OCI-LY7 (cell line): Measurements from ENCODE around the gene ST8SIA5. TPM values are rescaled to one million over a fixed set of nuclear protein-coding genes. Genes with fewer than 3 reads are reported as not detected.

ENCODE experiments used
- BruUV-seq: library from RNA; stranded (reverse); fragments of 400-500 nt; replicated peaks from 2 replicates; lab custom pipeline; 2021; lab: Mats Ljungman, UMichigan
- CTCF ChIA-PET: fragments of 300-600 bp; sonication (Branson Sonifier 250); formaldehyde crosslinking; loops from one replicate; lab custom pipeline; 2022; ENCODE audit warnings: antibody characterized with exemption; ENCODE audit not compliant: unreplicated experiment; lab: Charles Lee
- POLR2A ChIA-PET: fragments of 300-600 bp; sonication (Branson Sonifier 250); formaldehyde crosslinking; loops from one replicate; lab custom pipeline; 2022; ENCODE audit warnings: antibody characterized with exemption; lab: Charles Lee
- DNase-seq: peaks from one replicate; pipeline ENCODE4 v3.0.0-alpha.2; 2015; ENCODE audit warnings: low spot score
- H2AFZ ChIP-seq: fragments of 200-600 bp; sonication (generic), shearing (Covaris generic); 2 replicates; pipeline ENCODE4 v1.6.1; 2014; ENCODE audit warnings: mild to moderate bottlenecking, antibody characterized with exemption, low read length, moderate library complexity
- H3K27ac ChIP-seq: fragments of 200-600 bp; sonication (generic); 2 replicates; pipeline ENCODE4 v1.5.1; 2014; ENCODE audit warnings: mixed run types, low read depth, mild to moderate bottlenecking, moderate library complexity, low read length, inconsistent platforms; ENCODE audit not compliant: poor library complexity, severe bottlenecking
- H3K36me3 ChIP-seq: fragments of 200-600 bp; sonication (generic); 2 replicates; pipeline ENCODE4 v1.6.1; 2014; ENCODE audit warnings: mild to moderate bottlenecking, antibody characterized with exemption, low read length, moderate library complexity, mixed read lengths; ENCODE audit not compliant: insufficient read depth
- H3K4me1 ChIP-seq: fragments of 200-600 bp; sonication (generic); 2 replicates; pipeline ENCODE4 v1.5.1; 2014; ENCODE audit warnings: mild to moderate bottlenecking, low read length; ENCODE audit not compliant: insufficient read depth, poor library complexity, severe bottlenecking
- H3K4me2 ChIP-seq: fragments of 200-600 bp; sonication (generic); 2 replicates; pipeline ENCODE4 v1.6.1; 2014; ENCODE audit warnings: mild to moderate bottlenecking, low read length
- H3K4me3 ChIP-seq: fragments of 200-600 bp; sonication (generic); 2 replicates; pipeline ENCODE4 v1.5.1; 2014; ENCODE audit warnings: mild to moderate bottlenecking, low read depth, low read length; ENCODE audit not compliant: poor library complexity, severe bottlenecking
- H3K79me2 ChIP-seq: fragments of 200-600 bp; sonication (generic); 2 replicates; pipeline ENCODE4 v1.6.1; 2016; ENCODE audit warnings: low read depth, mild to moderate bottlenecking, low read length, moderate library complexity, mixed read lengths; ENCODE audit not compliant: insufficient read depth
- H3K9me2 ChIP-seq: fragments of 200-600 bp; sonication (generic); 2 replicates; pipeline ENCODE4 v1.6.1; 2016; ENCODE audit warnings: mild to moderate bottlenecking, low read length, mixed read lengths; ENCODE audit not compliant: insufficient read depth
- H3K9me3 ChIP-seq: fragments of 200-600 bp; sonication (generic); 2 replicates; pipeline ENCODE4 v1.6.1; 2014; ENCODE audit warnings: mild to moderate bottlenecking, mixed run types, low read length, mixed read lengths
- H4K20me1 ChIP-seq: fragments of 200-600 bp; sonication (generic); 2 replicates; pipeline ENCODE4 v1.6.1; 2014; ENCODE audit warnings: mild to moderate bottlenecking, antibody characterized with exemption, low read length, moderate library complexity, mixed read lengths; ENCODE audit not compliant: insufficient read depth
- EZH2phosphoT487 ChIP-seq: fragments of 200-600 bp; sonication (generic); IDR thresholded peaks from 2 replicates; pipeline ENCODE4 v1.6.1; 2018; ENCODE audit warnings: low read depth, borderline replicate concordance, mild to moderate bottlenecking, mixed run types, antibody characterized with exemption, low read length, moderate library complexity, mixed read lengths
- intact Hi-C: fragments of 100-400 bp; cut with micrococcal nuclease; formaldehyde crosslinking; loops from one replicate; pipeline ENCODE4 v1.10.0; 2022; ENCODE audit not compliant: unreplicated experiment
- total RNA-seq, 2 experiments: library from RNA; depleted of rRNA in 1 of 2; stranded (reverse); fragments of >200 nt in 1 of 2; shearing (Covaris generic) in 1 of 2; gene quantifications; 2 replicates each; pipeline ENCODE4 v1.2.3, GENCODE V29; 2014 to 2022
- TF ChIP-seq, protein P1 (sequence below): fragments of 200-600 bp; sonication (generic); conservative IDR thresholded peaks from 2 replicates; pipeline ENCODE4 v1.5.1; 2014; ENCODE audit warnings: mild to moderate bottlenecking, antibody characterized with exemption, low read length, moderate library complexity, mixed read lengths

Gene ST8SIA5
- total RNA-seq, 2 experiments from 2014 or later = 0.28 TPM; not detected in 1

DNA sequence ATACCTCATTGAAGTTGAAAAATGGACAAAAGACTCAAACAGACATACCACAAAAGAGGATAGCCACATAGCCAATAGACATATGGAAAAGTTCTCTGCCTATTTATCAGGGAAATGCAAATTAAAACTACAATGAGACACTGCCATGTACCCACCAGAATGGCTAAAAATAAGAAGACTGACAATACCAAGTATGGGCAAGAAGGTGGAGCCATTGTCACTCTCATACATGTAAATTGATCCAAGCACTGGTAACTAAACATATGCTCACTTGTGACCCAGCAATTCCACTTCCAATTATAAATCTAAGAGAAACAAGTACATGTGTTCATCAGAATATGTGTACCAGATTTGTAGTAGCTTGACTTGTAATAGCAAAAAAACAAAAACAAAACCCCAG is 104.5 kb downstream of the ST8SIA5 start:
- ChIA-PET CTCF (no interaction called here), POLR2A (no interaction called here)
- DNase-seq = no peak
- no peaks in the 10 kb centered on the region for H3K79me2 ChIP-seq
- no peak for TF ChIP-seq EZH2phosphoT487
- TF ChIP-seq, protein P1, sequence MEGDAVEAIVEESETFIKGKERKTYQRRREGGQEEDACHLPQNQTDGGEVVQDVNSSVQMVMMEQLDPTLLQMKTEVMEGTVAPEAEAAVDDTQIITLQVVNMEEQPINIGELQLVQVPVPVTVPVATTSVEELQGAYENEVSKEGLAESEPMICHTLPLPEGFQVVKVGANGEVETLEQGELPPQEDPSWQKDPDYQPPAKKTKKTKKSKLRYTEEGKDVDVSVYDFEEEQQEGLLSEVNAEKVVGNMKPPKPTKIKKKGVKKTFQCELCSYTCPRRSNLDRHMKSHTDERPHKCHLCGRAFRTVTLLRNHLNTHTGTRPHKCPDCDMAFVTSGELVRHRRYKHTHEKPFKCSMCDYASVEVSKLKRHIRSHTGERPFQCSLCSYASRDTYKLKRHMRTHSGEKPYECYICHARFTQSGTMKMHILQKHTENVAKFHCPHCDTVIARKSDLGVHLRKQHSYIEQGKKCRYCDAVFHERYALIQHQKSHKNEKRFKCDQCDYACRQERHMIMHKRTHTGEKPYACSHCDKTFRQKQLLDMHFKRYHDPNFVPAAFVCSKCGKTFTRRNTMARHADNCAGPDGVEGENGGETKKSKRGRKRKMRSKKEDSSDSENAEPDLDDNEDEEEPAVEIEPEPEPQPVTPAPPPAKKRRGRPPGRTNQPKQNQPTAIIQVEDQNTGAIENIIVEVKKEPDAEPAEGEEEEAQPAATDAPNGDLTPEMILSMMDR = peak; percentile 33; the same call in 1 of the 2 replicates
- BruUV-seq = no TSS peak
- H3K9me3 ChIP-seq = no peaks in the 10 kb centered on the region
- intact Hi-C loops = no loop called here
- no peak overlapping the region for H3K27ac ChIP-seq
- H4K20me1 ChIP-seq = no peaks in the 10 kb centered on the region
- no peak overlapping the region for H3K4me2 ChIP-seq
- no peaks in the 10 kb centered on the region for H3K4me1 ChIP-seq
- no peaks in the 10 kb centered on the region for H3K9me2 ChIP-seq
- H3K4me3 ChIP-seq = no peak overlapping the region
- no peak overlapping the region for H2AFZ ChIP-seq
- H3K36me3 ChIP-seq = no peaks in the 10 kb centered on the region

DNA sequence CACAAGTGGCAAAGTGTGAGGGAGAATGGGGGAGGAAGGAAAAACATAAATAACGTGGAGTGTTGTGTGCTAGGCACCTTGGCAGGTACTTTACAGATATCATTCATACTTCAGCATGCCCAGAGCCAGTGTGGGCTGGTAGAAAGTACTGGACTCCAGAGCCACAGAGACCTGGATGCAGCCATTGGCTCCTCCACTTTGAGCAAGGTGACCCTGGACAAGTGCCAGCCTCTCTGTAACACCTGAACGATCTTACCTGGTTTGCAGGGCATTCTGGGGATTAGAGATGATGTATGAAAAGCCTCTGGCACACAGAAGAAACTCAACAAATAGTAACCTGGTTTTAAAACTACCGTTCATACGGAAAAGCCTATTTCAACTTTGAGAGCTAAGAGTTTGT is 106.2 kb downstream of the ST8SIA5 start:
- no peak for DNase-seq
- BruUV-seq = no TSS peak
- no peak overlapping the region for H3K4me3 ChIP-seq
- H3K79me2 ChIP-seq = no peaks in the 10 kb centered on the region
- no peak overlapping the region for H3K4me2 ChIP-seq
- no peaks in the 10 kb centered on the region for H3K36me3 ChIP-seq
- ChIA-PET POLR2A (no interaction called here), CTCF (no interaction called here)
- H3K9me3 ChIP-seq = no peaks in the 10 kb centered on the region
- TF ChIP-seq EZH2phosphoT487 = no peak
- TF ChIP-seq, protein P1 = no peak
- no peaks in the 10 kb centered on the region for H3K9me2 ChIP-seq
- H3K4me1 ChIP-seq = no peaks in the 10 kb centered on the region
- H4K20me1 ChIP-seq = no peaks in the 10 kb centered on the region
- no peak overlapping the region for H2AFZ ChIP-seq
- no peak overlapping the region for H3K27ac ChIP-seq
- intact Hi-C loops = no loop called here

DNA sequence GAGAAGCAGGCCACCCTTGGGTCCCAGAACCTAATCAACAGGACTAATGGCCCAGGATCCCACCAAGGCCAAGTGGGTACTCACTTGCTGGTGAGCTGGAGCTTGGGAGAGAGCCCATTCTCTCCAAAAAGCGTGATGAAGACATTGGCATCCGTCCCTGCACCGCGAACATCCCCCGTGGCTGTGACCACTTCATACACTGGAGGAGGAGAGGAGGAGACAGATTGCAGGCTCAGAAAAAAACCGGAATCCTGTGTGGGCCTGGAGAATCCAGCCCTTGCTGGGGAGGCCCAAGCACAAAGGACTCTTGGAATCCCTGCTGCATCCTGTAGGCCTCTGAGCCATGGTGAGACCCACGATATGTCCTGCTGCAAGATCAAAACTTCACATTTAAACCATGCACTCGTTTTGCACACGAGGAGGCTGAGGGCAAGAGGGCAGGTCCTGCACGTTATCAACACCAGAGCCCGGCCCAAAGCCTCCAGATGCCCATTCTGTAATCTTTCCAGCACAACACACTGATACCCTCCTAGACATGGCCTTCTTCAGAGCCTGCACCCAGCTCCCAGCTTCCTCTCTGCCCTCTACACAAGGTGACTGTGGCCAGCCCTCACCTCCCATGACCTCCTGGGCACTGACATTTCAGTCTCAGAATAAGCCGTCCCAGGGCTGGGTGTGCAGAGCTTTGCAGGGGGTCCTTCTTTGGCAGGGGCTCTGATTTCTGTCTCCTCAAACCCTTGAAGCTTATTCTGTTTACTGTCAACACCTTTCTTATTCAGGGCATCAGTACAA is 107.6 kb downstream of the ST8SIA5 start:
- POLR2A ChIA-PET = no interaction called here
- no peaks in the 10 kb centered on the region for H3K9me2 ChIP-seq
- H3K79me2 ChIP-seq = no peaks in the 10 kb centered on the region

More for the DNA sequence above, 107.6 kb downstream of the ST8SIA5 start:
- intact Hi-C loops = no loop called here
- CTCF ChIA-PET = no interaction called here
- H4K20me1 ChIP-seq = no peaks in the 10 kb centered on the region
- TF ChIP-seq, protein P1 = no peak
- no peak for TF ChIP-seq EZH2phosphoT487
- no peaks in the 10 kb centered on the region for H3K36me3 ChIP-seq
- H3K9me3 ChIP-seq = no peaks in the 10 kb centered on the region
- H3K27ac ChIP-seq = no peak overlapping the region
- no TSS peak for BruUV-seq
- DNase-seq = no peak
- no peaks in the 10 kb centered on the region for H3K4me1 ChIP-seq
- H2AFZ ChIP-seq = no peak overlapping the region
- H3K4me3 ChIP-seq = no peak overlapping the region
- H3K4me2 ChIP-seq = no peak overlapping the region
